GM12801 (cell line): ENCODE measurements around the gene NAMPT.

Experiments used
- TF ChIP-seq, protein P1 (sequence below): IDR thresholded peaks from one replicate; pipeline ENCODE4 v1.5.1; 2011; ENCODE audit warnings: control low read depth; ENCODE audit not compliant: insufficient read length; ENCODE audit errors: extremely low read depth

Gene NAMPT

GRCh38 chr7:106312906-106313305 lies 28.1 kb upstream of the NAMPT start:
- TF ChIP-seq, protein P1, sequence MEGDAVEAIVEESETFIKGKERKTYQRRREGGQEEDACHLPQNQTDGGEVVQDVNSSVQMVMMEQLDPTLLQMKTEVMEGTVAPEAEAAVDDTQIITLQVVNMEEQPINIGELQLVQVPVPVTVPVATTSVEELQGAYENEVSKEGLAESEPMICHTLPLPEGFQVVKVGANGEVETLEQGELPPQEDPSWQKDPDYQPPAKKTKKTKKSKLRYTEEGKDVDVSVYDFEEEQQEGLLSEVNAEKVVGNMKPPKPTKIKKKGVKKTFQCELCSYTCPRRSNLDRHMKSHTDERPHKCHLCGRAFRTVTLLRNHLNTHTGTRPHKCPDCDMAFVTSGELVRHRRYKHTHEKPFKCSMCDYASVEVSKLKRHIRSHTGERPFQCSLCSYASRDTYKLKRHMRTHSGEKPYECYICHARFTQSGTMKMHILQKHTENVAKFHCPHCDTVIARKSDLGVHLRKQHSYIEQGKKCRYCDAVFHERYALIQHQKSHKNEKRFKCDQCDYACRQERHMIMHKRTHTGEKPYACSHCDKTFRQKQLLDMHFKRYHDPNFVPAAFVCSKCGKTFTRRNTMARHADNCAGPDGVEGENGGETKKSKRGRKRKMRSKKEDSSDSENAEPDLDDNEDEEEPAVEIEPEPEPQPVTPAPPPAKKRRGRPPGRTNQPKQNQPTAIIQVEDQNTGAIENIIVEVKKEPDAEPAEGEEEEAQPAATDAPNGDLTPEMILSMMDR: no peak

- TF ChIP-seq, protein P1: no peak
These were observed 27.5 kb upstream of the NAMPT start for GRCh38 chr7:106312099-106312871.

DNA sequence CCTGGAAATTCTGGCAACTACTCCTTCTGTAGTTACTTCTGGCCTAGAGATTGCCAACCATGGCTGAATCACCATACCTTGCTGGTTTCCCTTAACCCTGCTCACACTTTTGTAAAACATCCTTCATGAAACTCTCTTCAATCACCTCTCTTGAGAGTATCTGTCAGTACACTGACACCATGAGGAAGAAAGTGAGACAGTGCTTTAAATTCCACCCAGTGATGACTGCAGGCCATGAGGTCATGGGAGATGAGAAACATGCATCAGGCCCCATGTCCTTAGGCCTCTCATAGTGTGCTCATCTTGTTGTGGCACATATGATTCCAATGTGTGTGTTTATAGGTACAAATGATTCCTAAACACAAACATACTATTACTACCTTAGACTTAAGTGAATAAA lies 24.6 kb upstream of the NAMPT start:
- TF ChIP-seq, protein P1: no peak

GRCh38 chr7:106306256-106306655 lies 21.5 kb upstream of the NAMPT start:
- TF ChIP-seq, protein P1: no peak

DNA sequence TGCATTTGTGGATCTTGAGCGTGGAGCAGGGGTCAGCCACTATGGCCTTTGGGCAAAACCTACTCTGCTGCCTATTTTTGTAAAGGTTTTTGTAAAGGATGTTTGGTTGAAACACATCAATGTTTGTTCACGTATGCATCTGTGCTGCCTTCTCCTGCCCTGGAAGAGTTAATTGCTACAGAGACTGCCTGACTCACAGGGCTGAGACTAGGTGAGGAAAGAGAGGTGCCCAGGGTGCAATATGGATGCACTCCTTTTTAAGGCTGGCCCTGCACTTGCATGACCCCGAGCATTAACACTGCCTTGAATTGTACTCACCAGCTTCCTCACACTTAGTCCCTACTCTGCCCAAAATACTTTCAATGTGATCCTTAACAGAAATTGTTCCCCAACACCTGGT lies 20.9 kb upstream of the NAMPT start:
- TF ChIP-seq, protein P1: no peak

GRCh38 chr7:106304568-106304967 lies 19.8 kb upstream of the NAMPT start:
- TF ChIP-seq, protein P1: no peak

DNA sequence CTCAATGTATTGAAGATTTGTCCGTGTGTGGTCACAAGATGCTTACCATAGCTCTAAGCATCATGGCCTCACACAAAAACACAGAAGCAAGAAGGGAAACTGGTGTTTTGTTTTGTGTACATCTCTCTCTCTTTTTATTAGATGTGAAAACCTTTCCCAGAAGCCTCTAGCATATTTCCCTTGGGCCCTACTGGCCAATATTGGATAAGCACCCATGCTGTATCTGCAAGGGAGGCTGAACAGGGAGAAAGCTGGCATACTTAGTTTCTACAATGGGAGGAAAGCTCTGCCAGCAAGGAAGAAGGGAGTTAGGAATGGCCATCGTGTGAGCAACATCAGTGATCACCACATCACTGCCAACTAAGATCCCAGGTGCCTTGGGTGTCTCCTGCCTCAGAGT lies 9.6 kb upstream of the NAMPT start:
- TF ChIP-seq, protein P1: no peak

DNA sequence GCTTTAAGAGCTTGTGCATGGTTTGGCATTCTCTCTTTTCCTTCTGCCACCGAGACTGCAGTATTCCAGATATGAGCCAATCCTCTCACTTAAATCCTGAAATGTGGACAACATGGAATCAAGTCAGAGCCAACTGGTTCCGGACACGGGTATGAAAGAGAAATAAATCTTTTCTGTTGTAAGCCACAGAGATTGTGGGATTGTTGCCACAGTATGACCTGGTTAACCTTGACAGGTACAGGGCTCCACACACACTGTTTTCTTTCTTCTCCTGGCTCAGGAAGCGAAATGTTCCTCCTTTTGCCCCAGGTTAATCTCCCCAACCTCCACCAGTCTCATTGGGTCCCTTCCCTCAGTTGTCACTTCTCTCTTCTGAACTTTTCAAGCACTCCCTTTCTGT lies 6.5 kb upstream of the NAMPT start:
- TF ChIP-seq, protein P1: no peak
